Suprapubic skin (tissue), 4 donors: ENCODE results near the gene GRAP2.

Experiments
- EP300 ChIP-seq: sonication (generic); formaldehyde crosslinking; IDR thresholded peaks from one replicate; pipeline ENCODE4 v1.6.1; 2017; ENCODE audit warnings: antibody characterized with exemption
- POLR2AphosphoS5 ChIP-seq, 3 donors: sonication (generic); formaldehyde crosslinking; IDR thresholded peaks; one replicate each; pipeline ENCODE4 v1.6.1; 2017; ENCODE audit warnings: antibody characterized with exemption in 3 of 3
- TF ChIP-seq, protein P1 (sequence below), 2 donors: fragments of 200-600 bp in 1 of 2; fragments of 450-650 bp in 1 of 2; sonication (generic) in 1 of 2; IDR thresholded peaks; one replicate each; pipeline ENCODE4 v1.5.1; 2016 to 2019; ENCODE audit warnings: antibody characterized with exemption in 2 of 2, mild to moderate bottlenecking in 1 of 2, moderate library complexity in 1 of 2

DNA sequence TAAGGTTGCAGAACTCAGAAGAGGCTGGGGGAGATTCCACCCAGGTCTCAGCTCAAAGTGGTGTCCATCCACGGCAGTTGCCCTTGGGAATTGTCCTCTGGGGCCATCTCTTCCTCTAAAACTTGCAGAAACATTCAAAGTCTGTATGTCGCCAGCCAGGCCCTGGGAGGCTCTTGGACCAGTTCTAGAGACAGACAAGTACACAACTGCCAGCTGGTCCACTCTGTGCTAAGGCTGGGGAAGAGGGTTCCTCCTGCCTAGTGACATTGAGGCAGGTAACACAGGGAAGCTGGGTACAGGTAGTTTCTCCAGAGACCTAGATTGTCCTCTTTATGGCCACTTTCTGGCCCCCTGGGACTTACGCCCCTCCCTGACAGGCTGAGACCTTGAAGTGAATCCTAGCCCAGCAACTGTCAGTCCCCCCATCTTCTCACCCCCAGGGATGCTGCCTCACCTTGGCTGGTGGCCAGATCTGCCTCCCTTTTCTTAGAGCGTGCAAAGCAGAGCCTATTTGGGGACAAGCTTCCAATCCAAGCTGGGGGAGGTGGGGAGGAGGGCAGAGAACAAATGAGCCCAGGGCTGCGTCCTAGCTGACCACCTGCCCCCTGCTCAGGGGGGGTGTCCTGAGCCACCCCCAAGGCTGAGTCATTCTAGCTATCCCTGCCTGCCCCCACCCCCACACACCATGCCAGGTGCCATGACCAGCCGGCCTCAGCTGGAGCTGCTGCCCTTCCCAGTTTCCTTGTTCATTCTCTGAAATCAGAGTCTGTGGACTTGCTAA lies 102.2 kb downstream of the GRAP2 start:
- TF ChIP-seq, protein P1, sequence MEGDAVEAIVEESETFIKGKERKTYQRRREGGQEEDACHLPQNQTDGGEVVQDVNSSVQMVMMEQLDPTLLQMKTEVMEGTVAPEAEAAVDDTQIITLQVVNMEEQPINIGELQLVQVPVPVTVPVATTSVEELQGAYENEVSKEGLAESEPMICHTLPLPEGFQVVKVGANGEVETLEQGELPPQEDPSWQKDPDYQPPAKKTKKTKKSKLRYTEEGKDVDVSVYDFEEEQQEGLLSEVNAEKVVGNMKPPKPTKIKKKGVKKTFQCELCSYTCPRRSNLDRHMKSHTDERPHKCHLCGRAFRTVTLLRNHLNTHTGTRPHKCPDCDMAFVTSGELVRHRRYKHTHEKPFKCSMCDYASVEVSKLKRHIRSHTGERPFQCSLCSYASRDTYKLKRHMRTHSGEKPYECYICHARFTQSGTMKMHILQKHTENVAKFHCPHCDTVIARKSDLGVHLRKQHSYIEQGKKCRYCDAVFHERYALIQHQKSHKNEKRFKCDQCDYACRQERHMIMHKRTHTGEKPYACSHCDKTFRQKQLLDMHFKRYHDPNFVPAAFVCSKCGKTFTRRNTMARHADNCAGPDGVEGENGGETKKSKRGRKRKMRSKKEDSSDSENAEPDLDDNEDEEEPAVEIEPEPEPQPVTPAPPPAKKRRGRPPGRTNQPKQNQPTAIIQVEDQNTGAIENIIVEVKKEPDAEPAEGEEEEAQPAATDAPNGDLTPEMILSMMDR (IDR thresholded peaks at IDR 0.05) = no peak
- TF ChIP-seq POLR2AphosphoS5 (IDR thresholded peaks at IDR 0.05) (no peak), EP300 (no peak)
